GM21381 (cell line): ENCODE data around the gene USP17L22.
"Not testable (repeated sequence)": the region's sequence is repeated elsewhere in the genome, so short reads cannot be mapped to it uniquely, and the experiment has no call there.

Experiments used
- ATAC-seq: cut with Tn5 transposase; IDR thresholded peaks from one replicate; pipeline ENCODE4 v1.9.1; 2021; ENCODE audit warnings: mild to moderate bottlenecking, moderate library complexity; ENCODE audit not compliant: unreplicated experiment

The USP17L22 gene, protein sequence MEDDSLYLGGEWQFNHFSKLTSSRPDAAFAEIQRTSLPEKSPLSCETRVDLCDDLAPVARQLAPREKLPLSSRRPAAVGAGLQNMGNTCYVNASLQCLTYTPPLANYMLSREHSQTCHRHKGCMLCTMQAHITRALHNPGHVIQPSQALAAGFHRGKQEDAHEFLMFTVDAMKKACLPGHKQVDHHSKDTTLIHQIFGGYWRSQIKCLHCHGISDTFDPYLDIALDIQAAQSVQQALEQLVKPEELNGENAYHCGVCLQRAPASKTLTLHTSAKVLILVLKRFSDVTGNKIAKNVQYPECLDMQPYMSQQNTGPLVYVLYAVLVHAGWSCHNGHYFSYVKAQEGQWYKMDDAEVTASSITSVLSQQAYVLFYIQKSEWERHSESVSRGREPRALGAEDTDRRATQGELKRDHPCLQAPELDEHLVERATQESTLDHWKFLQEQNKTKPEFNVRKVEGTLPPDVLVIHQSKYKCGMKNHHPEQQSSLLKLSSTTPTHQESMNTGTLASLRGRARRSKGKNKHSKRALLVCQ

DNA sequence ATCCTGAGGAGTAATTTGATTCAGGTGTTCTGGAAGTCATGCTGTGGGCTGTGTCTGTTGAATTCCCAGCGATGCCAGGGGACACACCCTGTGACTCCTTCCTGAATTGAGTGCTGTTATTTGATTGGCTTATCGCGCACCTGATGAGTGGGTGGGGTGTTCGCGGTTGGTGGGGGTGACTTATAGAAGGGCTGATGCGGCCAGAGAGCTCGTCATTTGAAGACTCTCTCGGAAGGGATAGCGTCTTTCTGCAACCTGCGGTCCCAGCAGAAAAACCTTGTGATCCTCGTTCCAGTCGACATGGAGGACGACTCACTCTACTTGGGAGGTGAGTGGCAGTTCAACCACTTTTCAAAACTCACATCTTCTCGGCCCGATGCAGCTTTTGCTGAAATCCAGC lies at the start of gene USP17L22:
Gene USP17L22 (plus strand): TSS at position 301 of the 400 bp plus-strand sequence. CDS start 0 bp downstream, at position 301.
- not testable (repeated sequence) for ATAC-seq

DNA sequence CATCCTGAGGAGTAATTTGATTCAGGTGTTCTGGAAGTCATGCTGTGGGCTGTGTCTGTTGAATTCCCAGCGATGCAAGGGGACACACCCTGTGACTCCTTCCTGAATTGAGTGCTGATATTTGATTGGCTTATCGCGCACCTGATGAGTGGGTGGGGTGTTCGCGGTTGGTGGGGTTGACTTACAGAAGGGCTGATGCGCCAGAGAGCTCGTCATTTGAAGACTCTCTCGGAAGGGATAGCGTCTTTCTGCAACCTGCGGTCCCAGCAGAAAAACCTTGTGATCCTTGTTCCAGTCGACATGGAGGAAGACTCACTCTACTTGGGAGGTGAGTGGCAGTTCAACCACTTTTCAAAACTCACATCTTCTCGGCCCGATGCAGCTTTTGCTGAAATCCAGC lies 47.6 kb upstream of the USP17L22 start, which contains the start of gene USP17L12:
Gene USP17L12 (plus strand): TSS at position 301 of the 400 bp plus-strand sequence. CDS start 0 bp downstream, at position 301.
- ATAC-seq = not testable (repeated sequence)

DNA sequence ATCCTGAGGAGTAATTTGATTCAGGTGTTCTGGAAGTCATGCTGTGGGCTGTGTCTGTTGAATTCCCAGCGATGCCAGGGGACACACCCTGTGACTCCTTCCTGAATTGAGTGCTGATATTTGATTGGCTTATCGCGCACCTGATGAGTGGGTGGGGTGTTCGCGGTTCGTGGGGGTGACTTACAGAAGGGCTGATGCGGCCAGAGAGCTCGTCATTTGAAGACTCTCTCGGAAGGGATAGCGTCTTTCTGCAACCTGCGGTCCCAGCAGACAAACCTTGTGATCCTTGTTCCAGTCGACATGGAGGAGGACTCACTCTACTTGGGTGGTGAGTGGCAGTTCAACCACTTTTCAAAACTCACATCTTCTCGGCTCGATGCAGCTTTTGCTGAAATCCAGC lies 42.8 kb upstream of the USP17L22 start, which contains the start of gene USP17L13:
Gene USP17L13 (plus strand): TSS at position 301 of the 400 bp plus-strand sequence. CDS start 0 bp downstream, at position 301.
- not testable (repeated sequence) for ATAC-seq

DNA sequence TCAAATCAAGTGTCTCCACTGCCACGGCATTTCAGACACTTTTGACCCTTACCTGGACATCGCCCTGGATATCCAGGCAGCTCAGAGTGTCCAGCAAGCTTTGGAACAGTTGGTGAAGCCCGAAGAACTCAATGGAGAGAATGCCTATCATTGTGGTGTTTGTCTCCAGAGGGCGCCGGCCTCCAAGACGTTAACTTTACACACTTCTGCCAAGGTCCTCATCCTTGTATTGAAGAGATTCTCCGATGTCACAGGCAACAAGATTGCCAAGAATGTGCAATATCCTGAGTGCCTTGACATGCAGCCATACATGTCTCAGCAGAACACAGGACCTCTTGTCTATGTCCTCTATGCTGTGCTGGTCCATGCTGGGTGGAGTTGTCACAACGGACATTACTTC lies 37.2 kb upstream of the USP17L22 start:
- ATAC-seq = not testable (repeated sequence)

DNA sequence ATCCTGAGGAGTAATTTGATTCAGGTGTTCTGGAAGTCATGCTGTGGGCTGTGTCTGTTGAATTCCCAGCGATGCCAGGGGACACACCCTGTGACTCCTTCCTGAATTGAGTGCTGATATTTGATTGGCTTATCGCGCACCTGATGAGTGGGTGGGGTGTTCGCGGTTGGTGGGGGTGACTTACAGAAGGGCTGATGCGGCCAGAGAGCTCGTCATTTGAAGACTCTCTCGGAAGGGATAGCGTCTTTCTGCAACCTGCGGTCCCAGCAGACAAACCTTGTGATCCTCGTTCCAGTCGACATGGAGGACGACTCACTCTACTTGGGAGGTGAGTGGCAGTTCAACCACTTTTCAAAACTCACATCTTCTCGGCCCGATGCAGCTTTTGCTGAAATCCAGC lies 33.3 kb upstream of the USP17L22 start, which contains the start of gene USP17L15:
Gene USP17L15 (plus strand): TSS at position 301 of the 400 bp plus-strand sequence. CDS start 0 bp downstream, at position 301.
- not testable (repeated sequence) for ATAC-seq

DNA sequence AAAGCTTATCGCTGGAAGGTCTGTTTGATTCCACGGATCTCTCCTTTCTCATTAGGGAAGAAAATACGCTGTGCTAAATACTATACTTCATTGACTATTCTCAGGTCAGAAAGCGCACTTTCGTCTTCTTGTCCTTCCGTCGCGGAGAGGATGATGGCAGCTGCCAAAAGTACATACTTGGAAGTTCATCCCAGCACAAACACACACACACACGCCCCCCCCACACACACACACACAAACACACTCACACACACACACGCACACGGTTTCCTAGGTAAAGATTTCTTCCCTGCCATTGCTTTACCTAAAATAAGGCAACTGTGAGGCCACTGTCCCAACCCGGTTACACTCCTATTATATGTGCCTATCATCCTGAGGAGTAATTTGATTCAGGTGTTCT lies 29.0 kb upstream of the USP17L22 start:
- not testable (repeated sequence) for ATAC-seq

DNA sequence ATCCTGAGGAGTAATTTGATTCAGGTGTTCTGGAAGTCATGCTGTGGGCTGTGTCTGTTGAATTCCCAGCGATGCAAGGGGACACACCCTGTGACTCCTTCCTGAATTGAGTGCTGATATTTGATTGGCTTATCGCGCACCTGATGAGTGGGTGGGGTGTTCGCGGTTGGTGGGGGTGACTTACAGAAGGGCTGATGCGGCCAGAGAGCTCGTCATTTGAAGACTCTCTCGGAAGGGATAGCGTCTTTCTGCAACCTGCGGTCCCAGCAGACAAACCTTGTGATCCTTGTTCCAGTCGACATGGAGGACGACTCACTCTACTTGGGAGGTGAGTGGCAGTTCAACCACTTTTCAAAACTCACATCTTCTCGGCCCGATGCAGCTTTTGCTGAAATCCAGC lies 23.8 kb upstream of the USP17L22 start, which contains the start of gene USP17L17:
Gene USP17L17 (plus strand): TSS at position 301 of the 400 bp plus-strand sequence. CDS start 0 bp downstream, at position 301.
- ATAC-seq = not testable (repeated sequence)

DNA sequence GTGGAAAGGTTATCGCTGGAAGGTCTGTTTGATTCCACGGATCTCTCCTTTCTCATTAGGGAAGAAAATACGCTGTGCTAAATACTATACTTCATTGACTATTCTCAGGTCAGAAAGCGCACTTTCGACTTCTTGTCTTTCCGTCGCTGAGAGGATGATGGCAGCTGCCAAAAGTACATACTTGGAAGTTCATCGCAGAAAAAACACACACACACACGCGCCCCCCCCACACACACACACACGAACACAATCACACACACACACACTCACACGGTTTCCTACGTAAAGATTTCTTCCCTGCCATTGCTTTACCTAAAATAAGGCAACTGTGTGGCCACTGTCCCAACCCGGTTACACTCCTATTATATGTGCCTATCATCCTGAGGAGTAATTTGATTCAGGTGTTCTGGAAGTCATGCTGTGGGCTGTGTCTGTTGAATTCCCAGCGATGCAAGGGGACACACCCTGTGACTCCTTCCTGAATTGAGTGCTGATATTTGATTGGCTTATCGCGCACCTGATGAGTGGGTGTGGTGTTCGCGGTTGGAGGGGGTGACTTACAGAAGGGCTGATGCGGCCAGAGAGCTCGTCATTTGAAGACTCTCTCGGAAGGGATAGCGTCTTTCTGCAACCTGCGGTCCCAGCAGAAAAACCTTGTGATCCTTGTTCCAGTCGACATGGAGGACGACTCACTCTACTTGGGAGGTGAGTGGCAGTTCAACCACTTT lies 19.3 kb upstream of the USP17L22 start, which contains the start of gene USP17L18:
Gene USP17L18 (plus strand): TSS at position 678 of the 728 bp plus-strand sequence. CDS start 0 bp downstream, at position 678.
- not testable (repeated sequence) for ATAC-seq

DNA sequence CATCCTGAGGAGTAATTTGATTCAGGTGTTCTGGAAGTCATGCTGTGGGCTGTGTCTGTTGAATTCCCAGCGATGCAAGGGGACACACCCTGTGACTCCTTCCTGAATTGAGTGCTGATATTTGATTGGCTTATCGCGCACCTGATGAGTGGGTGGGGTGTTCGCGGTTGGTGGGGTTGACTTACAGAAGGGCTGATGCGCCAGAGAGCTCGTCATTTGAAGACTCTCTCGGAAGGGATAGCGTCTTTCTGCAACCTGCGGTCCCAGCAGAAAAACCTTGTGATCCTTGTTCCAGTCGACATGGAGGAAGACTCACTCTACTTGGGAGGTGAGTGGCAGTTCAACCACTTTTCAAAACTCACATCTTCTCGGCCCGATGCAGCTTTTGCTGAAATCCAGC lies 14.3 kb upstream of the USP17L22 start, which contains the start of gene USP17L19:
Gene USP17L19 (plus strand): TSS at position 301 of the 400 bp plus-strand sequence. CDS start 0 bp downstream, at position 301.
- not testable (repeated sequence) for ATAC-seq

DNA sequence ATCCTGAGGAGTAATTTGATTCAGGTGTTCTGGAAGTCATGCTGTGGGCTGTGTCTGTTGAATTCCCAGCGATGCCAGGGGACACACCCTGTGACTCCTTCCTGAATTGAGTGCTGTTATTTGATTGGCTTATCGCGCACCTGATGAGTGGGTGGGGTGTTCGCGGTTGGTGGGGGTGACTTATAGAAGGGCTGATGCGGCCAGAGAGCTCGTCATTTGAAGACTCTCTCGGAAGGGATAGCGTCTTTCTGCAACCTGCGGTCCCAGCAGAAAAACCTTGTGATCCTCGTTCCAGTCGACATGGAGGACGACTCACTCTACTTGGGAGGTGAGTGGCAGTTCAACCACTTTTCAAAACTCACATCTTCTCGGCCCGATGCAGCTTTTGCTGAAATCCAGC lies 9.6 kb upstream of the USP17L22 start, which contains the start of gene USP17L20:
Gene USP17L20 (plus strand): TSS at position 301 of the 400 bp plus-strand sequence. CDS start 0 bp downstream, at position 301.
- ATAC-seq = not testable (repeated sequence)

DNA sequence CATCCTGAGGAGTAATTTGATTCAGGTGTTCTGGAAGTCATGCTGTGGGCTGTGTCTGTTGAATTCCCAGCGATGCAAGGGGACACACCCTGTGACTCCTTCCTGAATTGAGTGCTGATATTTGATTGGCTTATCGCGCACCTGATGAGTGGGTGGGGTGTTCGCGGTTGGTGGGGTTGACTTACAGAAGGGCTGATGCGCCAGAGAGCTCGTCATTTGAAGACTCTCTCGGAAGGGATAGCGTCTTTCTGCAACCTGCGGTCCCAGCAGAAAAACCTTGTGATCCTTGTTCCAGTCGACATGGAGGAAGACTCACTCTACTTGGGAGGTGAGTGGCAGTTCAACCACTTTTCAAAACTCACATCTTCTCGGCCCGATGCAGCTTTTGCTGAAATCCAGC lies 4.8 kb upstream of the USP17L22 start, which contains the start of gene USP17L21:
Gene USP17L21 (plus strand): TSS at position 301 of the 400 bp plus-strand sequence. CDS start 0 bp downstream, at position 301.
- ATAC-seq = not testable (repeated sequence)

DNA sequence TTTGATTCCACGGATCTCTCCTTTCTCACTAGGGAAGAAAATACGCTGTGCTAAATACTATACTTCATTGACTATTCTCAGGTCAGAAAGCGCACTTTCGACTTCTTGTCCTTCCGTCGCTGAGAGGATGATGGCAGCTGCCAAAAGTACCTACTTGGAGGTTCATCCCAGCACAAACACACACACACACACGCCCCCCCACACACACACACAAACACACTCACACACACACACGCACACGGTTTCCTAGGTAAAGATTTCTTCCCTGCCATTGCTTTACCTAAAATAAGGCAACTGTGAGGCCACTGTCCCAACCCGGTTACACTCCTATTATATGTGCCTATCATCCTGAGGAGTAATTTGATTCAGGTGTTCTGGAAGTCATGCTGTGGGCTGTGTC lies 4.3 kb downstream of the USP17L22 start:
- not testable (repeated sequence) for ATAC-seq
